Uterus (tissue), 2 donors: ENCODE data around the gene LRRC17.

Experiments
- CTCF ChIP-seq, 4 experiments: fragments of 200-600 bp in 2 of 4; fragments of 450-650 bp in 2 of 4; sonication (generic) in 2 of 4; IDR thresholded peaks; one replicate each; pipeline ENCODE4 v1.5.1; 2016 to 2019; ENCODE audit warnings: antibody characterized with exemption in 4 of 4, mild to moderate bottlenecking in 2 of 4, moderate library complexity in 1 of 4
- POLR2A ChIP-seq, 2 donors: fragments of 450-650 bp; IDR thresholded peaks; one replicate each; pipeline ENCODE4 v1.6.1; 2016; ENCODE audit warnings: antibody characterized with exemption in 2 of 2, mild to moderate bottlenecking in 1 of 2, moderate library complexity in 1 of 2

DNA sequence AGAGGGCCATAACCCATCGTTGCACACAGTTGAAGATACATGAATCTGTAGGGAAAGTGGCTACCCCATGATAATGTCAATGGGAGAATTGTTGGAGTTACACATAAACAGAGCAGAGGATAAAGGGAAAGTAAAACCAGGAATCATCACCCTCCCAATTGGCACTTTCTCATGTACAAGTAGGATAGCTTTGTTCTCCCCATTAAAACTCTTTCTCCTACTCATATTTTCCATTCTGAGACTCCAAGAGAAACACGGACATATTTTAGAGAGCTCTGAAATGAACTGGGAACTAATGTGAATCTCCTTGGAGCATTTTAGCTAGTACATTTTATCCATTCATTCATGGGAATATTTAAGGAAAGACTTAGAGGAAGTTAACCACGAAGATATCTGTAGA lies 17.2 kb upstream of the LRRC17 start:
- TF ChIP-seq CTCF (IDR thresholded peaks at IDR 0.05) (no peak), POLR2A (IDR thresholded peaks at IDR 0.05) (no peak)
